ENCODE data around the gene SDHA.
"Not testable (repeated sequence)": the region's sequence is repeated elsewhere in the genome, so short reads cannot be mapped to it uniquely, and the experiment has no call there.

SDHA gene

DNA sequence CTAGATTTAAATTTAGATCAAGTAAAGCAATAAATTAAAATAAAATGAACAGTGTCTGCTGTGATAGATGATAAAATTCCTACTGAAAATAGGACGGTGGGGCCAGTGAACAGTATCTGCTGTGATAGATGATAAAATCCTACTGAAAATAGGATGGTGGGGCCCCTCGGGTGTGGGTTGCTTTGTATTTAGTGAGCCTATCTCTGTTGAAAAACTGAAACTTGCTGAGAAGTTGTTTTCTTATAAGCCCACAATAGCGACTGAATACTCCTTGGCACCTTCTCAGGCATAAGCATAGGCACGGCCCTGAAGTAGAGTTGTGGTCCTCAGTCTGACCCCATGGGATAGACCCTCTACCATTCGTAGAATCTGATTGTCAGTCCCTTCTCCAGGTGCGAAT lies 5.7 kb downstream of the SDHA start:
- DNase-seq: no peak

- DNase-seq: no peak
Measured at GRCh38 chr5:225334-225733, 7.2 kb downstream of the SDHA start.

DNA sequence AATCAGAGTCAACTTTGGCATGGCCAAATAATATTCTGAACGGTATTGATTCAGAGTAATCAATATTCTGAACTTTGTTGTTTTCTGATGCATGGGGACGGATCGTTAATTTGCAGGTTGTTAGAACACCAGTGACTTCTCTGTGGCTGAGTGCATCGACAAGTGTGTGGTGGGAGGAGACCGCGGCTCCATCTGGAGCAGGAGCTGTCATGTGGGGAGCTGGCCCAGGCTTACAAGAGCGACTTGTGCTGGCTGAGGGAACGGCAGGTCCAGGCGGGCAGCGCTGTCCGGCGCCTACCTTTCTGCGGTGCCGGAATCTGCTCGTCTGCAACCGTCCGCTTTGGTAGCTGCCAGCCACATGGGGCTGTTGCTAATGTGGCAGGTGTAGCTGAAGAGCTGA lies 9.3 kb downstream of the SDHA start:
- DNase-seq: not testable (repeated sequence)

GRCh38 chr5:228886-229285 lies 10.8 kb downstream of the SDHA start:
- DNase-seq: no peak

GRCh38 chr5:230711-231110 lies 12.6 kb downstream of the SDHA start:
- DNase-seq: no peak

- no peak for DNase-seq
Measured at GRCh38 chr5:231661-232060, 13.5 kb downstream of the SDHA start.

DNA sequence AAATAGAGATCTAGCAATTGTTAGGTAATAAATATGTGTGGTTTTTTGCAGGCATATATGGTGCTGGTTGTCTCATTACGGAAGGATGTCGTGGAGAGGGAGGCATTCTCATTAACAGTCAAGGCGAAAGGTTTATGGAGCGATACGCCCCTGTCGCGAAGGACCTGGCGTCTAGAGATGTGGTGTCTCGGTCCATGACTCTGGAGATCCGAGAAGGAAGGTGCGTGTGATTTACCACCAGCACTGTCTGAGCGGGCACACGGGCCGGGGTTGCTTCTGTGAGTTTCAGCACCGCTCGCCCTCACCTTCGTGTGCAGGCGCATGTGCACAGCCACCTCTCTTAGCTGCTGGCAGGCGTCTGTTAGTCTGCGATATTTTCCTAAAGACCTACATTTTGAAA lies 15.3 kb downstream of the SDHA start:
- not testable (repeated sequence) for DNase-seq

- DNase-seq: no peak
Measured at GRCh38 chr5:234450-234849, 16.3 kb downstream of the SDHA start.

GRCh38 chr5:235527-235926 lies 17.4 kb downstream of the SDHA start:
- not testable (repeated sequence) for DNase-seq

- DNase-seq: not testable (repeated sequence)
Measured at GRCh38 chr5:237931-238330, 19.8 kb downstream of the SDHA start.

- not testable (repeated sequence) for DNase-seq
Measured at GRCh38 chr5:240550-240949, 22.4 kb downstream of the SDHA start.

- DNase-seq: not testable (repeated sequence)
Measured at GRCh38 chr5:241045-241669, 23.0 kb downstream of the SDHA start.

DNA sequence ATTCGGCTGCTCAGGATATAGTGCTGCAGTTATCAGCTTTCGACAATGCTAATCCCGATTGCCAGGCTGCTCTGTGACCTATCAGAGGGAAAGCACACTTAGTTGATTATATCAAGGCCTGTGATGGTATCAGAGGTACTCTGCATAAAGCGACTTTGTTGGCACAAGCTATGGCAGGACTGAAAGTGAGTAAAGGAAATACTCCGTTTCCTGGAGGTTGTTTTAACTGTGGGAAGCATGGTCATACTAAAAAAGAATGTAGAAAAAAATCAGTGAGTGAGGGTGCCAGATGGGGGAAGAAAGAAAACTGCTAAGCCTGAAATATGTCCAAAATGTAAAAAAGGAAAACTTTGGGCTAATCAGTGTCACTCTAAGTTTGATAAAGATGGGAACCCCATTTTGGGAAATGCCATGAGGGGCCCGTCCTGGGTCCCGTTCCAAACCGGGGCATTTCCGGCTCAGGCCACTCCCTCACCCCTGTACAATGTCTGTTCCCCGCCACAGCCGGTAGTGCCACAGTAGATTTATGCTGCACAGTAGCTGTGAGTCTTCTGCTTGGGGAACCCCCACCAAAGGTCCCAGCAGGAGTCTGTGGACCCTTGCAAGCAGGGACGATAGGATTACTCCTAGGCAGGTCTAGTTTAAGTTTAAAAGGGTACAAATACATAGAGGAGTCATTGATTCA lies 25.7 kb downstream of the SDHA start:
- DNase-seq: not testable (repeated sequence)

GRCh38 chr5:245717-246116 lies 27.6 kb downstream of the SDHA start:
- not testable (repeated sequence) for DNase-seq

- DNase-seq: not testable (repeated sequence)
Measured at GRCh38 chr5:250396-250795, 32.3 kb downstream of the SDHA start.

DNA sequence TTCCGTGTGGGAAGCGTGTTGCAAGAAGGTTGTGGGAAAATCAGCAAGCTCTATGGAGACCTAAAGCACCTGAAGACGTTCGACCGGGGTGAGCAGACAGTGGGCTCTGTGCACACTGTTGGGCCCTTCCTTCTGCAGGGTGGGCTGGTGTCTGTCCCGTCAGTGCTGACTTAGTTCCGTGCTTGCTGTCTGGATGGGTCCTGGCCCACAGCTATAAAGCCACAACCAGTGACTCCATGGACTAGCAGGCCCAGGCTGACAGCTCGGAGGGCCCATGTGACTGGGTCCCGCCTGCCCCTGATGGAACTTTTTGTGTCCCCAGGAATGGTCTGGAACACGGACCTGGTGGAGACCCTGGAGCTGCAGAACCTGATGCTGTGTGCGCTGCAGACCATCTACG lies 32.9 kb downstream of the SDHA start:
- not testable (repeated sequence) for DNase-seq

DNA sequence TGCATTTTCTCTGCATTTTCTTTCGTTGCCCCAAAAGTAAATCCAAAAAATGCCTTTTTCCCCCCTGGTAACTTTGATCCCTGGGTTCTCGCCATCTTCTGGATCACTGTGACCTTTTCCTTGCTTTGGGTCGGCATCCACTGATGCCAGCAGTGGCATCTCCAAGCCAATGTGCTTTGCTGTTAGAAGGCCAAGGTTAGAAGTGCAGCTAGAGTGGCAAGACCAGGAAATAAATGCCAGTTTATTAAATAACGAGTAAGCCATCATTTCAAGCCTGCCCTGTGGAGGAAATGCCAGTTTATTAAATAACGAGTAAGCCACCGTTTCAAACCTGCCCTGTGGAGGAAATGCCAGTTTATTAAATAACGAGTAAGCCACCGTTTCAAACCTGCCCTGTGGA lies 33.4 kb downstream of the SDHA start:
- DNase-seq: not testable (repeated sequence)

GRCh38 chr5:251975-252374 lies 33.9 kb downstream of the SDHA start:
- DNase-seq: not testable (repeated sequence)

GRCh38 chr5:252546-252945 lies 34.4 kb downstream of the SDHA start:
- no peak for DNase-seq

DNA sequence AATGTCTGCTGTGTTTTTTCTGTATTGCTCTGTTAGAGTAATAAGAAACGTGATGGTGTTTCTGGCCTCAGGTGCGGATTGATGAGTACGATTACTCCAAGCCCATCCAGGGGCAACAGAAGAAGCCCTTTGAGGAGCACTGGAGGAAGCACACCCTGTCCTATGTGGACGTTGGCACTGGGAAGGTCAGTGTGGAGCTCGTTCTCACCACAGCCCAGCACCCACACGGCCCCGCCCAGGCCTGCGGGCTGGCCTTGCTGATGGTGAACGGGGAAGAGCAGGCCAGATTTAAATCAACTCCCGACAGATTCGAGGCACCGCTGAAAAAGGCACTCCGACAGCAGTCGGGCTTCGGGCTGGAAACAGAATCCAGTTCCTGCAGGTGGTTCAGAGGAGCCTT lies 36.2 kb downstream of the SDHA start:
- not testable (repeated sequence) for DNase-seq

- not testable (repeated sequence) for DNase-seq
Measured at GRCh38 chr5:255116-255515, 37.0 kb downstream of the SDHA start.

DNA sequence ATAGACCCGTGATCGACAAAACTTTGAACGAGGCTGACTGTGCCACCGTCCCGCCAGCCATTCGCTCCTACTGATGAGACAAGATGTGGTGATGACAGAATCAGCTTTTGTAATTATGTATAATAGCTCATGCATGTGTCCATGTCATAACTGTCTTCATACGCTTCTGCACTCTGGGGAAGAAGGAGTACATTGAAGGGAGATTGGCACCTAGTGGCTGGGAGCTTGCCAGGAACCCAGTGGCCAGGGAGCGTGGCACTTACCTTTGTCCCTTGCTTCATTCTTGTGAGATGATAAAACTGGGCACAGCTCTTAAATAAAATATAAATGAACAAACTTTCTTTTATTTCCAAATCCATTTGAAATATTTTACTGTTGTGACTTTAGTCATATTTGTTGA lies 38.2 kb downstream of the SDHA start:
- DNase-seq: not testable (repeated sequence)

GRCh38 chr5:257148-257547 lies 39.0 kb downstream of the SDHA start:
- no peak for DNase-seq

GRCh38 chr5:263275-263974 lies 45.3 kb downstream of the SDHA start:
- not testable (repeated sequence) for DNase-seq
